K562 (cell line): ENCODE results near the gene SFMBT2.

Experiments
- DIDO1 ChIP-seq: fragments of 450-650 bp; IDR thresholded peaks from 2 replicates; pipeline ENCODE4 v1.6.1; 2016; ENCODE audit warnings: low read depth, missing biosample characterization, missing genetic modification characterization
- NRF1 ChIP-seq, 2 experiments: fragments of 450-650 bp; IDR thresholded peaks in 1 of 2; conservative IDR thresholded peaks in 1 of 2; 2 replicates each; pipeline ENCODE4 v1.6.1; 2014; ENCODE audit warnings: mild to moderate bottlenecking in 2 of 2
- TCF7L2 ChIP-seq: fragments of 150-350 bp; IDR thresholded peaks from 2 replicates; pipeline ENCODE4 v1.6.1; 2016; ENCODE audit warnings: low read depth, mild to moderate bottlenecking, low read length, moderate library complexity
- ZNF174 ChIP-seq: fragments of 250-450 bp; sonication (Bioruptor Pico); IDR thresholded peaks from 2 replicates; pipeline ENCODE4 v1.4.0; 2020; ENCODE audit warnings: mild to moderate bottlenecking
- TF ChIP-seq, protein P1 (sequence below), 3 experiments: IDR thresholded peaks in 2 of 3; conservative IDR thresholded peaks in 1 of 3; 2 replicates each; pipeline ENCODE4 v1.5.1; 2011 to 2012; ENCODE audit warnings: low read length in 3 of 3, mild to moderate bottlenecking in 3 of 3, control low read depth in 2 of 3, improper control_type of control experiment in 1 of 3, inconsistent platforms in 1 of 3, low read depth in 1 of 3, mixed read lengths in 1 of 3, moderate library complexity in 1 of 3; ENCODE audit not compliant: insufficient read depth in 2 of 3

DNA sequence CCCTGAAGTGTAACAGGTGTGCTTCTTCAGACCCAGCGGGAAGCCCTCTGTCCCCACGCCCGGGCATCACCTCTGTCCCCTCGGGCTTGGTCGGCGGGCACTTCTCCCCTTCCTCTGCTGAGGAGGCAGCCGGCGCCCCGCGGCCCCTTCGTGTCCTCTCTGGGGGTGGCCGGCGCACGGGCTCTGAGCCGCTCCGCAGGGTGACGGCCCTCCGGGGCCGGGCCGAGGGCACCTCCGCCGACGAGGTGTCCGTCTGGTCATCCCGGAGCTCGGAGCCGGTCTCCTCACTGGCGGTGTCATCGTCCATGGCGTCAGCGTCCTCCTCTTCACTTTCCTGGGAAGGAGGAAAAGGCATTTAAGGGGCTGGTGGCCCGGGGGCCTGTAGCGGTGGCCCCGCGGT lies 239.0 kb downstream of the SFMBT2 start:
- TF ChIP-seq DIDO1 (tag): no peak
- TF ChIP-seq, protein P1, sequence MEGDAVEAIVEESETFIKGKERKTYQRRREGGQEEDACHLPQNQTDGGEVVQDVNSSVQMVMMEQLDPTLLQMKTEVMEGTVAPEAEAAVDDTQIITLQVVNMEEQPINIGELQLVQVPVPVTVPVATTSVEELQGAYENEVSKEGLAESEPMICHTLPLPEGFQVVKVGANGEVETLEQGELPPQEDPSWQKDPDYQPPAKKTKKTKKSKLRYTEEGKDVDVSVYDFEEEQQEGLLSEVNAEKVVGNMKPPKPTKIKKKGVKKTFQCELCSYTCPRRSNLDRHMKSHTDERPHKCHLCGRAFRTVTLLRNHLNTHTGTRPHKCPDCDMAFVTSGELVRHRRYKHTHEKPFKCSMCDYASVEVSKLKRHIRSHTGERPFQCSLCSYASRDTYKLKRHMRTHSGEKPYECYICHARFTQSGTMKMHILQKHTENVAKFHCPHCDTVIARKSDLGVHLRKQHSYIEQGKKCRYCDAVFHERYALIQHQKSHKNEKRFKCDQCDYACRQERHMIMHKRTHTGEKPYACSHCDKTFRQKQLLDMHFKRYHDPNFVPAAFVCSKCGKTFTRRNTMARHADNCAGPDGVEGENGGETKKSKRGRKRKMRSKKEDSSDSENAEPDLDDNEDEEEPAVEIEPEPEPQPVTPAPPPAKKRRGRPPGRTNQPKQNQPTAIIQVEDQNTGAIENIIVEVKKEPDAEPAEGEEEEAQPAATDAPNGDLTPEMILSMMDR (IDR thresholded peaks at IDR 0.05 in 2 of 3, conservative IDR thresholded peaks at IDR 0.05 in 1 of 3; ENCODE audit: insufficient read depth in 2 of 3, low read depth in 1 of 3, low read length in 3 of 3): no peak
- no peak for TF ChIP-seq TCF7L2
- TF ChIP-seq NRF1 (conservative IDR thresholded peaks at IDR 0.05 in 1 of 2, IDR thresholded peaks at IDR 0.05 in 1 of 2): no peak
- TF ChIP-seq ZNF174 (CRISPR knock-in tag): no peak
